WTC11 (cell line): ENCODE data around the gene NAA60. TPM values are rescaled to one million over a fixed set of nuclear protein-coding genes. Genes with fewer than 3 reads are reported as not detected.

ENCODE experiments used
- ATAC-seq: fragments of 200-7000 bp; cut with Tn5 transposase; 2 replicates; pipeline ENCODE4 v1.10.0; 2021; ENCODE audit warnings: mild to moderate bottlenecking, moderate library complexity
- Bru-seq: library from RNA; stranded (reverse); fragments of 400-500 nt; gene quantifications from one replicate; lab custom pipeline; 2021; lab: Mats Ljungman, UMichigan
- CTCF ChIA-PET: fragments of 300-600 bp; sonication (Branson Sonifier 250); formaldehyde crosslinking; loops from one replicate; lab custom pipeline; 2021; ENCODE audit warnings: antibody characterized with exemption; lab: Charles Lee
- POLR2A ChIA-PET: fragments of 350-600 bp; sonication (Branson Sonifier 250); formaldehyde crosslinking; loops from one replicate; lab custom pipeline; 2021; ENCODE audit warnings: antibody characterized with exemption; lab: Charles Lee
- DNase-seq: peaks from one replicate; pipeline ENCODE4 v3.0.0; 2021; ENCODE audit warnings: low spot score
- H3K27ac Mint-ChIP-seq: 2 replicates; pipeline ENCODE4 v1.8.0; 2021; ENCODE audit warnings: mixed read lengths
- H3K27me3 Mint-ChIP-seq: 2 replicates; pipeline ENCODE4 v1.8.0; 2021; ENCODE audit warnings: low read depth, mild to moderate bottlenecking, moderate library complexity, mixed read lengths
- H3K36me3 Mint-ChIP-seq: 2 replicates; pipeline ENCODE4 v1.8.0; 2021; ENCODE audit warnings: mixed read lengths
- H3K4me1 Mint-ChIP-seq: 2 replicates; pipeline ENCODE4 v1.8.0; 2022; ENCODE audit warnings: mixed read lengths
- H3K4me3 Mint-ChIP-seq: 2 replicates; pipeline ENCODE4 v1.8.0; 2021; ENCODE audit warnings: mild to moderate bottlenecking, moderate library complexity, mixed read lengths
- H3K9me3 Mint-ChIP-seq: 2 replicates; pipeline ENCODE4 v1.8.0; 2021; ENCODE audit warnings: mixed read lengths
- ATF1 ChIP-seq: sonication (generic); formaldehyde crosslinking; IDR thresholded peaks from 2 replicates; pipeline ENCODE4 v1.8.1; 2023; ENCODE audit warnings: mild to moderate bottlenecking, moderate library complexity, missing genetic modification reagents
- FOXK1 ChIP-seq: sonication (generic); formaldehyde crosslinking; IDR thresholded peaks from 2 replicates; pipeline ENCODE4 v1.8.0; 2022; ENCODE audit warnings: mild to moderate bottlenecking, moderate library complexity, missing genetic modification reagents
- JAZF1 ChIP-seq: fragments of 250-450 bp; sonication (Bioruptor Pico); IDR thresholded peaks from 2 replicates; pipeline ENCODE4 v1.9.0; 2021; ENCODE audit warnings: moderate library complexity, mild to moderate bottlenecking, inconsistent platforms
- NFYB ChIP-seq: sonication (generic); formaldehyde crosslinking; conservative IDR thresholded peaks from 2 replicates; pipeline ENCODE4 v1.8.0; 2022; ENCODE audit warnings: low read depth, missing genetic modification reagents
- NR3C1 ChIP-seq: sonication (generic); formaldehyde crosslinking; conservative IDR thresholded peaks from 2 replicates; pipeline ENCODE4 v1.8.1; 2023; ENCODE audit warnings: low read depth, mild to moderate bottlenecking, missing genetic modification reagents
- SMAD4 ChIP-seq: sonication (generic); formaldehyde crosslinking; IDR thresholded peaks from 2 replicates; pipeline ENCODE4 v1.8.0; 2022; ENCODE audit warnings: mild to moderate bottlenecking, missing genetic modification reagents
- ZNF219 ChIP-seq: sonication (generic); formaldehyde crosslinking; IDR thresholded peaks from 2 replicates; pipeline ENCODE4 v1.8.0; 2023; ENCODE audit warnings: missing genetic modification reagents, mild to moderate bottlenecking, borderline replicate concordance
- ZNF232 ChIP-seq: sonication (generic); formaldehyde crosslinking; IDR thresholded peaks from 2 replicates; pipeline ENCODE4 v1.8.0; 2022; ENCODE audit warnings: mild to moderate bottlenecking, missing genetic modification reagents
- long read RNA-seq, 3 experiments: library from RNA in 1 of 3; library from capped mRNA in 1 of 3; library from polyadenylated mRNA in 1 of 3; unstranded in 2 of 3; stranded (forward) in 1 of 3; transcript quantifications; one replicate each; pipeline ENCODE4 v2.0.0, GENCODE V29; 2021
- total RNA-seq: library from RNA; stranded (reverse); gene quantifications from 3 replicates; pipeline ENCODE4 v1.2.3, GENCODE V29; 2021
- TF ChIP-seq, protein P1 (sequence below): sonication (generic); formaldehyde crosslinking; IDR thresholded peaks from 2 replicates; pipeline ENCODE4 v1.8.0; 2023; ENCODE audit warnings: missing genetic modification reagents, mild to moderate bottlenecking, borderline replicate concordance
- TF ChIP-seq, protein P2 (sequence below): sonication (generic); formaldehyde crosslinking; IDR thresholded peaks from 2 replicates; pipeline ENCODE4 v1.8.0; 2022; ENCODE audit warnings: mild to moderate bottlenecking, missing genetic modification reagents
- TF ChIP-seq, protein P3 (sequence below): sonication (generic); formaldehyde crosslinking; IDR thresholded peaks from 2 replicates; pipeline ENCODE4 v1.8.0; 2022; ENCODE audit warnings: mild to moderate bottlenecking, missing genetic modification reagents
- TF ChIP-seq, protein P4 (sequence below): sonication (generic); formaldehyde crosslinking; IDR thresholded peaks from 2 replicates; pipeline ENCODE4 v1.8.1; 2023; ENCODE audit warnings: mild to moderate bottlenecking, missing genetic modification reagents
- TF ChIP-seq, protein P5 (sequence below): sonication (generic); formaldehyde crosslinking; IDR thresholded peaks from 2 replicates; pipeline ENCODE4 v1.8.1; 2023; ENCODE audit warnings: mild to moderate bottlenecking, missing genetic modification reagents, borderline replicate concordance

The NAA60 gene
- total RNA-seq: 44.8 to 50.3 TPM (median 46.4 TPM) in 3 replicates
- percentile 70 among the genes with signal in this experiment for Bru-seq, nascent RNA
- long read RNA-seq, experiment 1, transcript NAA60-214 (6 exons, 2,931 nt): minor isoform, 14 of 209 reads
- long read RNA-seq, experiment 1, transcript NAA60-203 (7 exons, 2,619 nt): minor isoform, 34 of 209 reads
- long read RNA-seq, experiment 1, transcript NAA60-229 (7 exons, 2,531 nt): major isoform, 92 of 209 reads
- long read RNA-seq, experiment 1, partial matches to known transcripts: 15 of 209 reads
- long read RNA-seq, experiment 1, other reads (novel, unspliced or antisense): 38 of 209 reads
- long read RNA-seq, experiment 2, transcript NAA60-229 (7 exons, 2,531 nt): major isoform, 9 of 31 reads
- long read RNA-seq, experiment 2, partial matches to known transcripts: 4 of 31 reads
- long read RNA-seq, experiment 2, other reads (novel, unspliced or antisense): 8 of 31 reads
- long read RNA-seq, experiment 3, transcript NAA60-203 (7 exons, 2,619 nt): minor isoform, 8 of 52 reads
- long read RNA-seq, experiment 3, transcript NAA60-229 (7 exons, 2,531 nt): major isoform, 25 of 52 reads
- long read RNA-seq, experiment 3, partial matches to known transcripts: 3 of 52 reads
- long read RNA-seq, experiment 3, other reads (novel, unspliced or antisense): 12 of 52 reads

DNA sequence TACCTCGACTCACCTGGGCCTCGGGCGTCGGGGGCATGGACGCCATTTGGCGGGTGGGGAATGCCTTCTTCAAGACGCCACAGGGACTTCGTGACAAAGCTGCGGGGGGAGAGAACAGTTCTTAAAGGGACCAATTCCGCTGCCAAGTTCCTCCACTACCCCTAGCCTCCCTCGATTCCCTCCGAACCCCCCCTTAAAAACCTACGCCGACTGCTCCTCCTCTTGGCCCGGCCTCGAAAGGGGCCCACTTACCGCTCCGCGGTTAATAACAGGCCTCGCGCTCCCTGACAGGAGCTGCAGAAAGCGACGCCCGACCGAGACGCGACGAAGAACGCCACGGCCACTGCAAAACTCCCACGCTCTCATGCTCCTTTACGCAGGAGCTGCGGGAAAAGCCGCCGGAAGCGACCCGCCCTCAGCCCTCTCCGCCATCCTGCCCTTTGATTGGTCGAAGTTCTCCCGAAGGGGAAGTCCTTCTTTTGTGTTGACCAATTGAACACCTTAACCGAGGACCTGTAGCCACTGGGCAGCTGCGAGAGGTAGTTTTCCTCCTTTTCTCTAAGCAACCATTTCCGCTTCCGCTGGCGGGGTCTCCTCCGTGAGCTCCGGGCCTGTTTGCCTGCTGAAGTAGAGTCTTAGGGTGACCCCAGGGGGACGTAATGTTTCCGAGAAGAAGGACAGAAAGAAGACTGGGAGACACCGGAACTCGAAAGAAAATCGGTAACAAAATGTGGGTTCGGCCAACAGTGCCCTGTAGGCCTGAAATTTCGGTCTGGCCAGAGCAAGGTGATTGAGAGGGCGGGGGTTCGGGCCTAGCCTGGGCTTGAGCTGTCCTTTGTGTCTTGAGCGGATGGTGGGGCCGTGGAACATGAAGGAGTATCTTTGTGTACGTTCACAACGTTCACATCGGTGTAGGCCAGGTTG lies at the start of gene NAA60, which contains the start of gene ZNF597:
Gene NAA60, plus strand, starts transcription at position 573 of the 924 bp plus-strand sequence. CDS start 32,548 bp downstream, outside the sequence.
Gene ZNF597, minus strand, starts transcription at position 397 of the 924 bp plus-strand sequence. Its CDS starts 351 bp downstream, at position 46.
- POLR2A ChIA-PET: interaction anchor here (0.7 to 1.6 kb wide), 5 partner anchors 14 to 438 kb away, joined by 3 to 10 read pairs (median 4); partner anchors contain the start of genes ZNF174 and ZSCAN32
- DNase-seq (peak; percentile 76), ATAC-seq (peak; percentile 95)
- Mint-ChIP-seq H3K27me3 (no peaks in the 10 kb centered on the region; the same call in 1 of the 2 replicates), H3K4me1 (0 out of 2 replicates have a peak, but pooled peaks cover 6% of the 10 kb centered on the region), H3K9me3 (peaks cover 20% of the 10 kb centered on the region), H3K4me3 (peak within 1 kb of the TSS; percentile 97), H3K27ac (peak within 1 kb of the TSS; percentile 89), H3K36me3 (peaks cover 31% of the 10 kb centered on the region)
- TF ChIP-seq, protein P1, sequence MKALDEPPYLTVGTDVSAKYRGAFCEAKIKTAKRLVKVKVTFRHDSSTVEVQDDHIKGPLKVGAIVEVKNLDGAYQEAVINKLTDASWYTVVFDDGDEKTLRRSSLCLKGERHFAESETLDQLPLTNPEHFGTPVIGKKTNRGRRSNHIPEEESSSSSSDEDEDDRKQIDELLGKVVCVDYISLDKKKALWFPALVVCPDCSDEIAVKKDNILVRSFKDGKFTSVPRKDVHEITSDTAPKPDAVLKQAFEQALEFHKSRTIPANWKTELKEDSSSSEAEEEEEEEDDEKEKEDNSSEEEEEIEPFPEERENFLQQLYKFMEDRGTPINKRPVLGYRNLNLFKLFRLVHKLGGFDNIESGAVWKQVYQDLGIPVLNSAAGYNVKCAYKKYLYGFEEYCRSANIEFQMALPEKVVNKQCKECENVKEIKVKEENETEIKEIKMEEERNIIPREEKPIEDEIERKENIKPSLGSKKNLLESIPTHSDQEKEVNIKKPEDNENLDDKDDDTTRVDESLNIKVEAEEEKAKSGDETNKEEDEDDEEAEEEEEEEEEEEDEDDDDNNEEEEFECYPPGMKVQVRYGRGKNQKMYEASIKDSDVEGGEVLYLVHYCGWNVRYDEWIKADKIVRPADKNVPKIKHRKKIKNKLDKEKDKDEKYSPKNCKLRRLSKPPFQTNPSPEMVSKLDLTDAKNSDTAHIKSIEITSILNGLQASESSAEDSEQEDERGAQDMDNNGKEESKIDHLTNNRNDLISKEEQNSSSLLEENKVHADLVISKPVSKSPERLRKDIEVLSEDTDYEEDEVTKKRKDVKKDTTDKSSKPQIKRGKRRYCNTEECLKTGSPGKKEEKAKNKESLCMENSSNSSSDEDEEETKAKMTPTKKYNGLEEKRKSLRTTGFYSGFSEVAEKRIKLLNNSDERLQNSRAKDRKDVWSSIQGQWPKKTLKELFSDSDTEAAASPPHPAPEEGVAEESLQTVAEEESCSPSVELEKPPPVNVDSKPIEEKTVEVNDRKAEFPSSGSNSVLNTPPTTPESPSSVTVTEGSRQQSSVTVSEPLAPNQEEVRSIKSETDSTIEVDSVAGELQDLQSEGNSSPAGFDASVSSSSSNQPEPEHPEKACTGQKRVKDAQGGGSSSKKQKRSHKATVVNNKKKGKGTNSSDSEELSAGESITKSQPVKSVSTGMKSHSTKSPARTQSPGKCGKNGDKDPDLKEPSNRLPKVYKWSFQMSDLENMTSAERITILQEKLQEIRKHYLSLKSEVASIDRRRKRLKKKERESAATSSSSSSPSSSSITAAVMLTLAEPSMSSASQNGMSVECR (CRISPR knock-in tag): peak; percentile 18; the same call in 1 of the 2 replicates
- TF ChIP-seq, protein P2, sequence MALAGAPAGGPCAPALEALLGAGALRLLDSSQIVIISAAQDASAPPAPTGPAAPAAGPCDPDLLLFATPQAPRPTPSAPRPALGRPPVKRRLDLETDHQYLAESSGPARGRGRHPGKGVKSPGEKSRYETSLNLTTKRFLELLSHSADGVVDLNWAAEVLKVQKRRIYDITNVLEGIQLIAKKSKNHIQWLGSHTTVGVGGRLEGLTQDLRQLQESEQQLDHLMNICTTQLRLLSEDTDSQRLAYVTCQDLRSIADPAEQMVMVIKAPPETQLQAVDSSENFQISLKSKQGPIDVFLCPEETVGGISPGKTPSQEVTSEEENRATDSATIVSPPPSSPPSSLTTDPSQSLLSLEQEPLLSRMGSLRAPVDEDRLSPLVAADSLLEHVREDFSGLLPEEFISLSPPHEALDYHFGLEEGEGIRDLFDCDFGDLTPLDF: no peak
- no peak for TF ChIP-seq ZNF232 (CRISPR knock-in tag)
- no peak for TF ChIP-seq NR3C1
- TF ChIP-seq ZNF219 (CRISPR knock-in tag): no peak
- TF ChIP-seq, protein P3, sequence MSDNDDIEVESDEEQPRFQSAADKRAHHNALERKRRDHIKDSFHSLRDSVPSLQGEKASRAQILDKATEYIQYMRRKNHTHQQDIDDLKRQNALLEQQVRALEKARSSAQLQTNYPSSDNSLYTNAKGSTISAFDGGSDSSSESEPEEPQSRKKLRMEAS: 0 out of 2 replicates have a peak, but pooled peaks have one; percentile 50
- TF ChIP-seq ATF1 (CRISPR knock-in tag): no peak
- TF ChIP-seq SMAD4 (CRISPR knock-in tag): no peak
- TF ChIP-seq JAZF1 (CRISPR knock-in tag): no peak
- TF ChIP-seq FOXK1: no peak
- peak; percentile 52 for TF ChIP-seq NFYB (CRISPR knock-in tag)
- TF ChIP-seq, protein P4, sequence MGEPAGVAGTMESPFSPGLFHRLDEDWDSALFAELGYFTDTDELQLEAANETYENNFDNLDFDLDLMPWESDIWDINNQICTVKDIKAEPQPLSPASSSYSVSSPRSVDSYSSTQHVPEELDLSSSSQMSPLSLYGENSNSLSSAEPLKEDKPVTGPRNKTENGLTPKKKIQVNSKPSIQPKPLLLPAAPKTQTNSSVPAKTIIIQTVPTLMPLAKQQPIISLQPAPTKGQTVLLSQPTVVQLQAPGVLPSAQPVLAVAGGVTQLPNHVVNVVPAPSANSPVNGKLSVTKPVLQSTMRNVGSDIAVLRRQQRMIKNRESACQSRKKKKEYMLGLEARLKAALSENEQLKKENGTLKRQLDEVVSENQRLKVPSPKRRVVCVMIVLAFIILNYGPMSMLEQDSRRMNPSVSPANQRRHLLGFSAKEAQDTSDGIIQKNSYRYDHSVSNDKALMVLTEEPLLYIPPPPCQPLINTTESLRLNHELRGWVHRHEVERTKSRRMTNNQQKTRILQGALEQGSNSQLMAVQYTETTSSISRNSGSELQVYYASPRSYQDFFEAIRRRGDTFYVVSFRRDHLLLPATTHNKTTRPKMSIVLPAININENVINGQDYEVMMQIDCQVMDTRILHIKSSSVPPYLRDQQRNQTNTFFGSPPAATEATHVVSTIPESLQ (CRISPR knock-in tag): no peak
- TF ChIP-seq, protein P5, sequence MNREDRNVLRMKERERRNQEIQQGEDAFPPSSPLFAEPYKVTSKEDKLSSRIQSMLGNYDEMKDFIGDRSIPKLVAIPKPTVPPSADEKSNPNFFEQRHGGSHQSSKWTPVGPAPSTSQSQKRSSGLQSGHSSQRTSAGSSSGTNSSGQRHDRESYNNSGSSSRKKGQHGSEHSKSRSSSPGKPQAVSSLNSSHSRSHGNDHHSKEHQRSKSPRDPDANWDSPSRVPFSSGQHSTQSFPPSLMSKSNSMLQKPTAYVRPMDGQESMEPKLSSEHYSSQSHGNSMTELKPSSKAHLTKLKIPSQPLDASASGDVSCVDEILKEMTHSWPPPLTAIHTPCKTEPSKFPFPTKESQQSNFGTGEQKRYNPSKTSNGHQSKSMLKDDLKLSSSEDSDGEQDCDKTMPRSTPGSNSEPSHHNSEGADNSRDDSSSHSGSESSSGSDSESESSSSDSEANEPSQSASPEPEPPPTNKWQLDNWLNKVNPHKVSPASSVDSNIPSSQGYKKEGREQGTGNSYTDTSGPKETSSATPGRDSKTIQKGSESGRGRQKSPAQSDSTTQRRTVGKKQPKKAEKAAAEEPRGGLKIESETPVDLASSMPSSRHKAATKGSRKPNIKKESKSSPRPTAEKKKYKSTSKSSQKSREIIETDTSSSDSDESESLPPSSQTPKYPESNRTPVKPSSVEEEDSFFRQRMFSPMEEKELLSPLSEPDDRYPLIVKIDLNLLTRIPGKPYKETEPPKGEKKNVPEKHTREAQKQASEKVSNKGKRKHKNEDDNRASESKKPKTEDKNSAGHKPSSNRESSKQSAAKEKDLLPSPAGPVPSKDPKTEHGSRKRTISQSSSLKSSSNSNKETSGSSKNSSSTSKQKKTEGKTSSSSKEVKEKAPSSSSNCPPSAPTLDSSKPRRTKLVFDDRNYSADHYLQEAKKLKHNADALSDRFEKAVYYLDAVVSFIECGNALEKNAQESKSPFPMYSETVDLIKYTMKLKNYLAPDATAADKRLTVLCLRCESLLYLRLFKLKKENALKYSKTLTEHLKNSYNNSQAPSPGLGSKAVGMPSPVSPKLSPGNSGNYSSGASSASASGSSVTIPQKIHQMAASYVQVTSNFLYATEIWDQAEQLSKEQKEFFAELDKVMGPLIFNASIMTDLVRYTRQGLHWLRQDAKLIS: no peak
- CTCF ChIA-PET: interaction anchor here (0.8 to 1.8 kb wide), 8 partner anchors 12 to 291 kb away, joined by 3 to 13 read pairs (median 4); partner anchors contain the start of genes CLUAP1, ZNF174 and ZSCAN32
